Dedifferentiated amniotic fluid mesenchymal stem cell (primary cell): ENCODE results near the gene ZSWIM5.
"Not testable (repeated sequence)": the region's sequence is repeated elsewhere in the genome, so short reads cannot be mapped to it uniquely, and the experiment has no call there.

Experiments
- DNase-seq: peaks from one replicate; pipeline ENCODE4 v3.0.0-alpha.2; 2016; ENCODE audit errors: extremely low spot score

Gene ZSWIM5

DNA sequence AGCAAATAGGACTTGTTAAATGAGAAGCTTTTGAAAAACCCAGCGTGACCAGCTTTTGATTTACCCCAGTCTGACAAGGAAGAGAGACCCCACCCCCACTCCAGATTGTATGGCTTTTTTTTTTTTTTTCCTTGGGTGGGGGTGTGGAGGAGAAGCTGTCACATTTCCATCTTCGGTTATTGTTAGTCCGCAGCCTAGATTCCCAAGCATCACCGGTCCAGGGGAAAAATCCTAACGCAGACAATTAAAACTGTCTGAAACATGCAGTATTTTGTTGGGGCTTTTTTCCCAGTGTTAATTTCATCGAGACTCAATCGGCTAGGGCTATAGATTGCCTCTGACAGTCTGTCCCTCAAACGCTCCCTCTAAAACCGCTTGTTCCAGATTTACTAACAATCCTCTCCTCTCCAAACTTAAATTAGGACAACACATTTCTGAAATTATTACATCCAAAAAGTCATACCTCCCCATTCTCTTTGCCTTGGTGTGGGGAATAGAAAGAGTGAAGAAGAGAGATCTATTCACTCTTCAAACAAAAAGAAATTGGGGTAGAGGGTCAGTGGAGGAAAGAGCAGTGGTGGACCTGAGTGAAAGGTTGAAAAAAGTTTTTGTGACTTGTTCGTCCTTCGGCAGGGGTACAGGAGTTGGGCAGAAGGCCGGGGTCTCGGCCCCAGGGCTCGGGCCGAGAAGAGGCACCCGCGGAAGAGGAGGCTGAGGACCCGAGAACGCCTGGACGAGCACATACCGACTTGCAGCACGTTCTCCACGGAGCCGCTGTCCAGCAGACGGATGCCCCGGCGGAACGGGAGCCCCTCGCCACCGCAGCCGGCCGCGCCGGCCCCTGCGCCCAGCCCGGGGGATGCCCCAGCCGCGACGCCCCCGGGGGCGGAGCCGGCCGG lies 1.1 kb downstream of the ZSWIM5 start:
- DNase-seq, result no peak

- no peak for DNase-seq
Measured at GRCh38 chr1:45200906-45201500, 5.4 kb downstream of the ZSWIM5 start.

- no peak for DNase-seq
Measured at GRCh38 chr1:45200435-45200834, 6.0 kb downstream of the ZSWIM5 start.

GRCh38 chr1:45198185-45198584 lies 8.2 kb downstream of the ZSWIM5 start:
- DNase-seq, result no peak

DNA sequence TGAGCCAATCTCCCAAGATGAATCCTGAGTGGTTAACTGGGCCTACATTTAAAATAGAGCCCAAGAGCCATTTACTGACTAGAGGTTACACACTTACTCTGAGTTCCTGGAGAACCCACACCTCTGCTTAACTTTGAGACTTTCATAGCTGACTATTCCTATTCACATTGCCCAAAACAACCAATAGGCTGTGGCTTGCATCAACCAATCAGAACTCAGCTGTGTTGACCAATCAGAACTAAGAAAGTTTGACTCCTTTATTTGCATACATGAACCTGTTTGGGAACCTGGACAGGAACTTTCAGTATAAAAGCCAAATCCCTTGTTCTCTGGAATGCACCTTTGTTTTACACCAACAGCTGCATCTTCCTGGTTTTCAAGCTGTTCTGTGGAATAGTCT lies 9.5 kb downstream of the ZSWIM5 start:
- no peak for DNase-seq

- no peak for DNase-seq
Measured at GRCh38 chr1:45191418-45191783, 15.0 kb downstream of the ZSWIM5 start.

DNA sequence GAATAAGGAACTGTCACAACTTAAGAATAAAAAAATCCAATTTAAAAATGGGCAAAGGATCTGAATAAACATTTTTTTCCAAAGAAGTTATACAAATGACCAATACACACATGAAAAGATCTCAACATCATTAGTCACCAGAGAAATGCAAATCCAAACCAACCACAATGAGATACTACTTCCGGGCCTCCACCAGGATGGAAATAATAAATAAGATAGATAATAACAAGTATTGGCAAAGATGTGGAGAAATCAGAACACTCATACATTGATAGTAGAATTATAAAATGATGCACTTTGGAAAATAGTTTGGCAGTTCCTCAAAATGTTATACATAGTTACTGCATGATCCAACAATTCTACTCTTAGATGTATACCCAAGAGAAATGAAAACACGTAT lies 18.7 kb downstream of the ZSWIM5 start:
- no peak for DNase-seq

- DNase-seq, result not testable (repeated sequence)
Measured at GRCh38 chr1:45179918-45180519, 26.4 kb downstream of the ZSWIM5 start.

DNA sequence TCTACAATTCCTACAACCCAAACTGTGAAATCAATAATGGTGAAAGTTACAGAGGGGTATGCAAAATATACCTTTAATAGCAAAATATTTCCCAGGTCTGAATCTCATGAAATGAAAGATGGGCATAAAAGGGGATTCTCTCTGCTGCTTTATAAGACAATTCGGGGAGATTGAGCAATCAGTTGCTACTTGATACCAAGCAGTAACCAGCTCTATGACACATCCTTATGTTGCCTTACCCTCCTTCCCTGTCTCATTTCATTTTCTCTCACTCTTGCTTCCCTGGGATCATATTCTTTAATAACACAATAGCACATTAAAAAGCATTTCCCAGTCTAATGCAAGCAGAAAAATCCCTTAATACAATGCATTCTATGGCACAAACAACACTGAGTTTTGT lies 29.0 kb downstream of the ZSWIM5 start:
- DNase-seq, result no peak

DNA sequence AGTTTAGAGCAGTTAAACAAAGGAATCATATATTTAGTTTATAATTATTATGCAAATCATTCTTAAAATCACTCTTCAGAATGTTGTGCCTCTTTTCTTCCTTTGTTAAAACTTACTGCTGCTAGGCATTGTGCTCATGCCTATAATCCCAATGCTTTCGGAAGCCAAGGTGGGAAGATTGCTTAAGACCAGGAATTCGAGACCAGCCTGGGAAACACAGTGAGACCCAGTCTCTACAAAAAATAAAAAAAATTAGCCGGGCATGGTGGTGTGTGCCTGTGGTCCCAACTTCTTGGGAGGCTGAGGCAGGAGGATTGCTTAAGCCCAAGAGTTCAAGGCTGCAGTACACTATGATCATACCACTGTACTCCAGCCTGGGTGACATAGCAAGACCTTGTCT lies 33.6 kb downstream of the ZSWIM5 start:
- DNase-seq, result no peak

GRCh38 chr1:45172005-45172404 lies 34.4 kb downstream of the ZSWIM5 start:
- DNase-seq, result no peak

DNA sequence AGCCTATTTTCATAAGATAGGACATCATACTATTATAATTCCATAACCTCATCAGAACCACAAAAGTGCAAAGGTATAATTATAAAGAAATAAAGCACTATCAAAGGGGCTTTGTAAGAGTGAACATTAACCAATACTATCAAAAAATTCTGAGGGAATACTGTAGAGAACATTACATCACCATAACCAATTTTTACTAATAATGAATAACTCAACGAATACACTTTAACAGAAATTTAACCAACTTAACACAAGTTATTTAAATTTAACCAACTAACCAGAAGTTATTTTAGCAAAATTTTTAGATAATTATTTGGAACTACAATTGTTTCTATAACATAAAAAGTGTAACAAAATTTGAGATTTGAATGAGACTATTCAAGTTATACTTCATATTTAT lies 34.8 kb downstream of the ZSWIM5 start:
- no peak for DNase-seq

DNA sequence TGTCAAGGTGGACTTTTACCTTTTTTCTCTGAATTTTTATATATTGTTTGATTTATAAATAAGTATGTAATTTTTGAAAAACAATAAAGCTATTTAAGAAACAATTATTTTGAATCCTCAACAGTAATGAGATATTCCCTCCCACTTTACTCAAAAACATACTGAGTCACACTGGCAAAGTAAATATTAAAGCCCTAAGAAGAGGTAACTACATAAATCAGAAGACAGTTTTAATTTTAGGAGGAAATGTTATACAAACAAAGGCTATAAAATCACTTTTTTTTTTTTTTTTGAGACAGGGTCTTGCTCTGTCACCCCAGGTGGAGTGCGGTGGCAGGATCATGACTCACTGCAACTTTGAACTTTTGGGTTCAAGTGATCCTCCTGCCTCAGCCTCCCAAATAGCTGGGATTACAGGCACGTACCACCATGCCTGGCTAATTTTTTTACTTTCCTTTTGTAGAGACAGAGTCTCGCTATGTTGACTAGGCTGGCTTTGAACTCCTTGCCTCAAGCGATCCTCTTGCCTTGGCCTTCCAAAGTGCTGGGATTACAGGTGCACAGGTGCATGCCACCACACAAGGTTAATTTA lies 36.2 kb downstream of the ZSWIM5 start:
- no peak for DNase-seq

GRCh38 chr1:45167947-45168346 lies 38.5 kb downstream of the ZSWIM5 start:
- DNase-seq, result not testable (repeated sequence)

DNA sequence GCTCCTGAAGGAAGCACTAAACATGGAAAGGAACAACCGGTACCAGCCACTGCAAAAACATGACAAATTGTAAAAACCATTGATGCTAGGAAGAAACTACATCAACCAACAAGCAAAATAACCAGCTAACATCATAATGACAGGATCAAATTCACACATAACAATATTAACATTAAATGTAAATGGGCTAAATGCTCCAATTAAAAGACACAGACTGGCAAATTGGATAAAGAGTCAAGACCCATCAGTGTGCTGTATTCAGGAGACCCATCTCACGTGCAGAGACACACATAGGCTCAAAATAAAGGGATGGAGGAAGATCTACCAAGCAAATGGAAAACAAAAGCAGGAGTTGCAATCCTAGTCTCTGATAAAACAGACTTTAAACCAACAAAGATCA lies 42.1 kb downstream of the ZSWIM5 start:
- DNase-seq, result not testable (repeated sequence)

DNA sequence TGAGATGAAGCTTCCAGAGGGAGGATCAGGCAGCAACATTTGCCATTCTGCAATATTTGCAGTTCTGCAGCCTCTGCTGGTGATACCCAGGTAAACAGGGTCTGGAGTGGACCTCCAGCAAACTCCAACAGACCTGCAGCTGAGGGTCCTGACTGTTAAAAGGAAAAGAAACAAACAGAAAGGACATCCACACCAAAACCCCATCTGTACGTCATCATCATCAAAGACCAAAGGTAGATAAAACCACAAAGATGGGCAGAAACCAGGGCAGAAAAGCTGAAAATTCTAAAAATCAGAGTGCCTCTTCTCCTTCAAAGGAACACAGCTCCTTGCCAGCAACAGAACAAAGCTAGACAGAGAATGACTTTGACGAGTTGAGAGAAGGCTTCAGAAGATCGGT lies 43.3 kb downstream of the ZSWIM5 start:
- DNase-seq, result not testable (repeated sequence)

DNA sequence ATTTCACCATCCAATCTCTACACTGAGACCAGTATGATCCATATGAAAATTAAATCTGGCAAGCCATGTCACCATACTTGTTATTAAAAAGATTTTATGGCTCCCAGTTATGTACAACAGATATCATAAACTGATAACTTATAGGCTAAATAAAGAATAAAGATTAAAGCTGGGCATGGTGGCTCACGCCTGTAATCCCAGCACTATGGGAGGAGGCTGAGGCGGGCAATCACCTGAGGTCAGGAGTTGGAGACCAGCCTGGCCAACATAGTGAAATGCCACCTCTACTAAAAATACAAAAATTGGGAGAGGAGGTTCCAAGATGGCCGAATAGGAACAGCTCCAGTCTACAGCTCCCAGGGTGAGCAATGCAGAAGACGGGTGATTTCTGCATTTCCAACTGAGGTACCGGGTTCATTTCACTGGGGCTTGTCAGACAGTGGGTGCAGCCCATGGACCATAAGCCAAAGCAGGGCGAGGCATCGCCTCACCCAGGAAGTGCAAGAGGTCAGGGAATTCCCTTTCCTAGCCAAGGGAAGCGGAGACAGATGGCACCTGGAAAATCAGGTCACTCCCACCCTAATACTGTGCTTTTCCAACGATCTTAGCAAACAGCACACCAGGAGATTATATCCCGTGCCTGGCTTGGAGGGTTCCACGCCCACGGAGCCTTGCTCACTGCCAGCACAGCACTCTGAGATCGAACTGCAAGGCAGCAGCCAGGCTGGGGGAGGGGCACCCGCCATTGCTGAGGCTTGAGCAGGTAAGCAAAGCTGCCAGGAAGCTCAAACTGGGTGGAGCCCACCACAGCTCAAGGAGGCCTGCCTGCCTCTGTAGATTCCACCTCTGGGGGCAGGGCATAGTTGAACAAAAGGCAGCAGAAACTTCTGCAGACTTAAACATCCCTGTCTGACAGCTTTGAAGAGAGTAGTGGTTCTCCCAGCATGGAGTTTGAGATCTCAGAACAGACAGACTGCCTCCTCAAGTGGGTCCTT lies 44.1 kb downstream of the ZSWIM5 start:
- DNase-seq, result not testable (repeated sequence)

- no peak for DNase-seq
Measured at GRCh38 chr1:45155957-45156356, 50.4 kb downstream of the ZSWIM5 start.

- DNase-seq, result no peak
Measured at GRCh38 chr1:45155423-45155822, 51.0 kb downstream of the ZSWIM5 start.

- DNase-seq, result no peak
Measured at GRCh38 chr1:45152126-45152525, 54.3 kb downstream of the ZSWIM5 start.

DNA sequence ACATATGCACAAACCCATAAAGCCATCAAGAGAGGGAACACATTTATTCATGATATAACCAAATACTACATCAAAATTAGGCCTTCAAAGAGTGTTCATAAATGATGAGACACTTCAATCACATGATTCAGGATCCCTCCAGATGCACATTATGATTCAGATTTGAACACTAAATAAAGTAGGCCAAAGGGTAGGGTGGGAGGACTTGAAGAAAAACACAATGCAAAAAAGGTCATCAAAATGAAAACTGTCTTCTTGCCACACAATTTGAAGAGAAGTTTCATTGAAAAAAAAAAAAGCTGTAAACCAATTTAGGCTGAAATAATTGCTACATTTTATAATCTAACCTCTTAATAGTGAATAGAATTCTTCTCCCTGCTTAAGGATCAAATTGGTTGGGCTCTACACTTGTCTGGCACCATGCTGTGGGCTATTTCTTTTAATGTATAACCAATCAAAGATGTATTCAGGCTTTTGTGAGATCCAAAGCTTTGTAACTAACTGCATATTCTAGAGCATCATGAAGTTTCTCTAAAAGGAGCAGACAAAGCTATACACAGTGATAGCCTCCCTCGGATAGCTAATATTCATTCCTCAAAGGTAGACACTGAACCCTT lies 58.1 kb downstream of the ZSWIM5 start:
- DNase-seq, result no peak
